Heart right ventricle (tissue), 16 donors: ENCODE data around the gene SLC49A3. TPM values are rescaled to one million over a fixed set of nuclear protein-coding genes. Genes with fewer than 3 reads are reported as not detected.

Experiments
- ATAC-seq, 8 donors: fragments of 200-7000 bp; cut with Tn5 transposase; one replicate each; pipeline ENCODE4 v1.9.1; 2020; ENCODE audit warnings: mild to moderate bottlenecking in 8 of 8, moderate library complexity in 8 of 8, moderate number of reproducible peaks in 1 of 8
- DNase-seq, 2 donors: peaks; one replicate each; pipeline ENCODE4 v3.0.0-alpha.2; 2020
- H3K27ac ChIP-seq, 10 donors: fragments of 200-600 bp; sonication (generic) in 2 of 10; one replicate each; pipeline versions ENCODE4 v1.5.0 to v1.8.0; 2020 to 2022; ENCODE audit warnings: mild to moderate bottlenecking in 3 of 10
- H3K27me3 ChIP-seq, 7 donors: fragments of 200-600 bp; one replicate each; pipeline ENCODE4 v1.8.0; 2021 to 2022; ENCODE audit warnings: mild to moderate bottlenecking in 2 of 7
- H3K36me3 ChIP-seq, 9 donors: fragments of 200-600 bp; sonication (generic) in 1 of 9; one replicate each; pipeline versions ENCODE4 v1.5.0 to v1.8.0; 2020 to 2022; ENCODE audit warnings: mild to moderate bottlenecking in 2 of 9
- H3K4me1 ChIP-seq, 9 donors: fragments of 200-600 bp; sonication (generic) in 1 of 9; one replicate each; pipeline versions ENCODE4 v1.5.0 to v1.8.0; 2020 to 2022; ENCODE audit warnings: mild to moderate bottlenecking in 4 of 9
- H3K4me3 ChIP-seq, 10 donors: fragments of 200-600 bp; sonication (generic) in 2 of 10; one replicate each; pipeline versions ENCODE4 v1.5.0 to v1.8.0; 2020 to 2022; ENCODE audit warnings: mild to moderate bottlenecking in 7 of 10, moderate library complexity in 2 of 10
- H3K9me3 ChIP-seq, 11 donors: fragments of 200-600 bp in 10 of 11; sonication (generic) in 2 of 11; one replicate each; pipeline versions ENCODE4 v1.5.0 to v1.8.0; 2013 to 2022; ENCODE audit warnings: mild to moderate bottlenecking in 2 of 11, control low read depth in 1 of 11, moderate library complexity in 1 of 11
- WGBS, 2 donors: extraction: QIAGEN DNeasy Blood & Tissue Kit; methylation state at CpG; one replicate each; pipeline ENCODE4 v1.1.7; 2013; ENCODE audit warnings: inconsistent platforms in 1 of 2; 5-methylcytosine and 5-hydroxymethylcytosine counted together
- intact Hi-C, 10 donors: fragments of 100-400 bp; cut with DNase I; formaldehyde crosslinking; loops; one replicate each; pipeline versions ENCODE4 v1.11.1 to v1.14.2; 2022
- polyA plus RNA-seq, 2 donors: library from polyadenylated mRNA; stranded (reverse); fragments of 200-250 nt; gene quantifications; one replicate each; pipeline ENCODE4 v1.2.3, GENCODE V29; 2013
- total RNA-seq, 10 donors: library from RNA; stranded (reverse); fragmentation: NEBNext Ultra II Directional in 3 of 10; extraction: Animal tissue kit (Norgen Biotek cat#: 25700) in 3 of 10; gene quantifications; one replicate each; pipeline versions ENCODE4 v1.2.1 to v1.2.4, GENCODE V29; 2021 to 2023
- TF ChIP-seq, protein P1 (sequence below), 9 donors: fragments of 200-600 bp; sonication (generic) in 2 of 9; IDR thresholded peaks; one replicate each; pipeline versions ENCODE4 v1.5.0 to v1.8.0; 2021 to 2022; ENCODE audit warnings: antibody characterized with exemption in 9 of 9, mild to moderate bottlenecking in 5 of 9, moderate library complexity in 1 of 9
- donor health status: Arrhythmogenic right ventricular cardiomyopathy.
- donor health status: ischemic (EF 13 %, LVEDD 7.1; RV severe dilation, severe dysfunction).
- donor health status: healthy with polysubstance abuse.
- donor health status: DM: no; HTN: yes; CAD: no.
- donor health status: DM: no; HTN: no; CAD: no.
- donor health status: ischemic (EF 25% LVEDD 6.9; RV normal size, moderate dysfunction).
- donor health status: ischemic (EF 25% LVEDD 5.7; RV mildly dilated, moderate dysfunction).
- donor health status: healthy.
- donor health status: DM: yes; HTN: yes; CAD: no.
- donor health status: Ischemic cardiomyopathy.
- donor health status: ischemic (EF 35%, LVEDD 5.7; RV mildly dilated, moderate dysfunction).
- donor health status: nonischemic (EF 11% LVEDD 7.7; RV severe dilation, severe dysfunction).
- donor health status: DM: yes; HTN: yes; CAD: no.
- donor health status: PGD.
- donor health status: ischemic (EF 29% LVEDD 5.4; RV normal size, mild dysfunction).
- donor health status: nonischemic (EF 23%, LVEDD 6.1; RV moderate dilation, normal function).

Gene SLC49A3
- total and polyA plus RNA-seq, 12 donors = 8.8 to 28.5 (median 12.3) TPM

DNA sequence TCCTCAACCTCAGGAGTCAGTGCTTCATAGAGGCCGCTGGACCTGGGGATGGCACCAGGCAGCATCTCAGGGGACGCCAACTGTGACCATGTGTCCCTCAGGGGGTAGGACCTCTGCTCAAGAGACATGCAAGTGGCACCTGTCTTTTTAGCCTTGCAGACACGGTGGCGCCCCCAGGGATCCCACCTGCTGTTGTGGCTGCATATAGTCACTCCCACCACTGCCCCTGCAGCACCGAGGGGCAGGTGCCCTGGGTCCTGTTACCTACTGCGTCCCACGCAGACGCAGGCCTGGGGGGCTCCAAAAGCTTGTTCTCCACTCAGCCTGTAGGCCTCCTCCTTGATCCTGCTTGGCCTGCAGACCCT, 12.1 kb downstream of the SLC49A3 start:
- Histone ChIP-seq H3K27me3 (no peaks in the 10 kb centered on the region), H3K9me3 (no peaks in the 10 kb centered on the region), H3K36me3 (peaks cover 0 to 14% (median 9%) of the 10 kb centered on the region in 9 donors), H3K4me1 (peaks cover 13 to 45% (median 37%) of the 10 kb centered on the region in 9 donors), H3K4me3 (no peak overlapping the region), H3K27ac (no peak overlapping the region)
- no peak for DNase-seq
- ATAC-seq = no peak
- 79 to 80% methylated on average over 8 of the region's 8 CpGs for WGBS, 2 donors
- TF ChIP-seq, protein P1, sequence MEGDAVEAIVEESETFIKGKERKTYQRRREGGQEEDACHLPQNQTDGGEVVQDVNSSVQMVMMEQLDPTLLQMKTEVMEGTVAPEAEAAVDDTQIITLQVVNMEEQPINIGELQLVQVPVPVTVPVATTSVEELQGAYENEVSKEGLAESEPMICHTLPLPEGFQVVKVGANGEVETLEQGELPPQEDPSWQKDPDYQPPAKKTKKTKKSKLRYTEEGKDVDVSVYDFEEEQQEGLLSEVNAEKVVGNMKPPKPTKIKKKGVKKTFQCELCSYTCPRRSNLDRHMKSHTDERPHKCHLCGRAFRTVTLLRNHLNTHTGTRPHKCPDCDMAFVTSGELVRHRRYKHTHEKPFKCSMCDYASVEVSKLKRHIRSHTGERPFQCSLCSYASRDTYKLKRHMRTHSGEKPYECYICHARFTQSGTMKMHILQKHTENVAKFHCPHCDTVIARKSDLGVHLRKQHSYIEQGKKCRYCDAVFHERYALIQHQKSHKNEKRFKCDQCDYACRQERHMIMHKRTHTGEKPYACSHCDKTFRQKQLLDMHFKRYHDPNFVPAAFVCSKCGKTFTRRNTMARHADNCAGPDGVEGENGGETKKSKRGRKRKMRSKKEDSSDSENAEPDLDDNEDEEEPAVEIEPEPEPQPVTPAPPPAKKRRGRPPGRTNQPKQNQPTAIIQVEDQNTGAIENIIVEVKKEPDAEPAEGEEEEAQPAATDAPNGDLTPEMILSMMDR (IDR thresholded peaks at IDR 0.05) = no peak
- intact Hi-C loops = no loop called here

DNA sequence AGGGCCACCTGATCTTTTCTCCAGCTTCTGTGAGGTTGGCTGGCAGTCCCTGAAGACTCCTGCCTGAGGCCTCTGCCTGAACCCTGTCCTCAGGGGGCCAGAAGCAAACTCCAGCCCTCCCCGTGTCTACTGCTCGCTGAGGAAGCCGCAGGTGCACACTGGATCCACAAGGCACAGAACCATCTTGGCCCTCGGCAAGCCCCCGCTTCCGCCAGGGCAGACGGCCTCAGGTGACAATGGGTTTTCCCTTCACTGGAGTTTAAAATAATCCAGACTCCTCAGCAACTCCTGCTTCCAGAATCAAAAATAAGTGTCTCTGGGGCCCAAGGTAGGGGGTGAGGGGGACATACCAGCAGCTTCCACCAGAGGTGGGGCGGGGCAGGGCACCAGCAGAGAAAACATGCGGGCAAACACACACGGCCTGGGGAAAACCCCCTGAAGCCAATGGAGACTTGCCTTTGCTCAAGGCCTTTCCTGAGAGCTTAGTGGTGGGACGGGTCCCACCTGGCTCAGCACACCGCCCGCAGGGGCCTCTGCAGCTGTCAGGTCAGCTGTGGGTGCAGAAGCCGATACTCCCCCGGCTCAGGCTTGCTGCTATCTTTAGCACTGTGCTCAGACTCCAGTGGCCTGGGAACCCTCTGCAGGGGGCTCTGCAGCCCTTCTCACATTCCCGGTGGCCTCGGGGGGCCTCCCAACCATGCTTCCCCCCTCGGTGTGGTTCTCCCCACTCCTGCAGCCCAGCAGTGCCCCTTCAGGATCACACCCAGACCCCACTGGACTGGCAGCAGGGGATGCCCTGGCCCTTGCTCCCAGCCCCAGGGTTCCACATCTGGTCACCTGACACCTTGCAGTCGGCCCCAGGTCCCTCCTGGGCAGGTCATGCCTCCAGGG, 12.7 kb downstream of the SLC49A3 start:
- TF ChIP-seq, protein P1 (IDR thresholded peaks at IDR 0.05) = no peak
- ATAC-seq = no peak
- 51 to 61% methylated on average over 19 of the region's 19 CpGs for WGBS, 2 donors
- H3K4me1 ChIP-seq = peaks cover 12 to 44% (median 37%) of the 10 kb centered on the region in 9 donors
- H3K27me3 ChIP-seq = no peaks in the 10 kb centered on the region
- peaks cover 0 to 20% (median 14%) of the 10 kb centered on the region in 9 donors for H3K36me3 ChIP-seq
- no peak for DNase-seq
- intact Hi-C loops = no loop called here
- no peak overlapping the region for H3K4me3 ChIP-seq
- no peak overlapping the region for H3K27ac ChIP-seq
- H3K9me3 ChIP-seq = no peaks in the 10 kb centered on the region

DNA sequence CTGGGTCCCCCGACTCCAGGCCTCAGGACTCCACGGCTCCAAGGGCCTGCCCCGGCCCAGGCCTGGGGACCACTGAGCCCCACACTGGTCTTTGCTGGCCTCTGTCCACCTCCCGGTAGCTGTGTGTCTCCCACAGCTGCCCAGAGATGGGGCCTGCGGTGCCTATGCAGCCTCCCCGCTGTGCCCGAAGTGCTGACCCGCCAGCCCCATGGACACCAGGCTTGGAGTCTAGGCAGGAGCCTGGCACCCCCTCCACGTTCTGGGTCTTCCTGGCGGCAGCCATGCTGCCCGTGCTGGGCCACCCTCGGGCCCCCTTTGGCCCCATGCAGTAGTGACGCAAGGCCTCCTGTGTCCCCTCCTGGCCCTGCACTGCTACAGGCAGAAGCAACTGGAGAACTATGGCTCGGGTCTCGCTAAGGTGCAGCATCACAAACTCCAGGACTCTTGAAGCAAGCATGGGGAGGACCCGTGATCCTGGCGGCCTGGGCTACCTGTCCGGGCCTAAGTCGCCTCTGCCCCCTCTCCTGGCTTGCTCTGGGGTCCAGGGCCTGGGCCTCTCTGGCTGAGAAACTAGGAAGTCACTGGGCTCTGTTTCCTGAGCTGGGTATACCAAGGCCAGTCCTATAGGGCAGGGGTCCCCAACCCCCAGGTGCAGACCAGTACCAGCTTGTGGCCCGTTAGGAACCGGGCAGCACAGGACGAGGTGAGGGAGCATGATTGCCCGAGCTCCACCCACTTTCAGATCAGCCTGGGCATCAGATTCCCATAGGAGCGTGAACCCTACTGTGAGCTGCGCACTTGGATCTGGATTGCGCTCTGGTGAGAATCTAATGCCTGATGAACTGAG, 13.7 kb downstream of the SLC49A3 start:
- WGBS, 2 donors = 66 to 68% methylated on average over 26 of the region's 26 CpGs
- intact Hi-C loops = no loop called here
- H3K27me3 ChIP-seq = no peaks in the 10 kb centered on the region
- DNase-seq = no peak
- ATAC-seq = peak; percentile 3 to 35 (median 11)
- peak overlapping the region; percentile 70 to 100 (median 89) for H3K4me3 ChIP-seq
- peaks cover 0 to 30% (median 17%) of the 10 kb centered on the region in 9 donors for H3K36me3 ChIP-seq
- H3K4me1 ChIP-seq = peaks cover 5 to 34% (median 28%) of the 10 kb centered on the region in 9 donors
- H3K9me3 ChIP-seq = no peaks in the 10 kb centered on the region
- H3K27ac ChIP-seq = peak overlapping the region in 9 of 10 donors; percentile 91 to 99 (median 96)
- TF ChIP-seq, protein P1 (IDR thresholded peaks at IDR 0.05) = no peak
